IPS-20b (cell line): Measurements from ENCODE around the gene NAALADL1.

Source experiments
- H3K27ac ChIP-seq: one replicate; pipeline ENCODE4 v1.5.1; 2013; ENCODE audit warnings: low read length
- H3K27me3 ChIP-seq: 2 replicates; pipeline ENCODE4 v1.6.1; 2013; ENCODE audit warnings: mild to moderate bottlenecking, low read length, inconsistent platforms; ENCODE audit not compliant: insufficient read depth
- H3K36me3 ChIP-seq: 2 replicates; pipeline ENCODE4 v1.6.1; 2013; ENCODE audit warnings: low read depth, mild to moderate bottlenecking, inconsistent platforms, low read length, moderate library complexity; ENCODE audit not compliant: insufficient read depth
- H3K4me1 ChIP-seq: 2 replicates; pipeline ENCODE4 v1.6.1; 2013; ENCODE audit warnings: mild to moderate bottlenecking, control low read depth, inconsistent platforms, low read length, moderate library complexity; ENCODE audit not compliant: insufficient read depth
- H3K4me3 ChIP-seq: 2 replicates; pipeline ENCODE4 v1.5.1; 2013; ENCODE audit warnings: mild to moderate bottlenecking, low read length, inconsistent platforms
- H3K9ac ChIP-seq: 2 replicates; pipeline ENCODE4 v1.6.1; 2013; ENCODE audit warnings: low read depth, mild to moderate bottlenecking, inconsistent platforms, low read length, moderate library complexity
- H3K9me3 ChIP-seq: 2 replicates; pipeline ENCODE4 v1.6.1; 2013; ENCODE audit warnings: mild to moderate bottlenecking, low read depth, low read length, inconsistent platforms; ENCODE audit not compliant: insufficient read depth

The NAALADL1 gene, protein sequence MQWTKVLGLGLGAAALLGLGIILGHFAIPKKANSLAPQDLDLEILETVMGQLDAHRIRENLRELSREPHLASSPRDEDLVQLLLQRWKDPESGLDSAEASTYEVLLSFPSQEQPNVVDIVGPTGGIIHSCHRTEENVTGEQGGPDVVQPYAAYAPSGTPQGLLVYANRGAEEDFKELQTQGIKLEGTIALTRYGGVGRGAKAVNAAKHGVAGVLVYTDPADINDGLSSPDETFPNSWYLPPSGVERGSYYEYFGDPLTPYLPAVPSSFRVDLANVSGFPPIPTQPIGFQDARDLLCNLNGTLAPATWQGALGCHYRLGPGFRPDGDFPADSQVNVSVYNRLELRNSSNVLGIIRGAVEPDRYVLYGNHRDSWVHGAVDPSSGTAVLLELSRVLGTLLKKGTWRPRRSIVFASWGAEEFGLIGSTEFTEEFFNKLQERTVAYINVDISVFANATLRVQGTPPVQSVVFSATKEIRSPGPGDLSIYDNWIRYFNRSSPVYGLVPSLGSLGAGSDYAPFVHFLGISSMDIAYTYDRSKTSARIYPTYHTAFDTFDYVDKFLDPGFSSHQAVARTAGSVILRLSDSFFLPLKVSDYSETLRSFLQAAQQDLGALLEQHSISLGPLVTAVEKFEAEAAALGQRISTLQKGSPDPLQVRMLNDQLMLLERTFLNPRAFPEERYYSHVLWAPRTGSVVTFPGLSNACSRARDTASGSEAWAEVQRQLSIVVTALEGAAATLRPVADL

DNA sequence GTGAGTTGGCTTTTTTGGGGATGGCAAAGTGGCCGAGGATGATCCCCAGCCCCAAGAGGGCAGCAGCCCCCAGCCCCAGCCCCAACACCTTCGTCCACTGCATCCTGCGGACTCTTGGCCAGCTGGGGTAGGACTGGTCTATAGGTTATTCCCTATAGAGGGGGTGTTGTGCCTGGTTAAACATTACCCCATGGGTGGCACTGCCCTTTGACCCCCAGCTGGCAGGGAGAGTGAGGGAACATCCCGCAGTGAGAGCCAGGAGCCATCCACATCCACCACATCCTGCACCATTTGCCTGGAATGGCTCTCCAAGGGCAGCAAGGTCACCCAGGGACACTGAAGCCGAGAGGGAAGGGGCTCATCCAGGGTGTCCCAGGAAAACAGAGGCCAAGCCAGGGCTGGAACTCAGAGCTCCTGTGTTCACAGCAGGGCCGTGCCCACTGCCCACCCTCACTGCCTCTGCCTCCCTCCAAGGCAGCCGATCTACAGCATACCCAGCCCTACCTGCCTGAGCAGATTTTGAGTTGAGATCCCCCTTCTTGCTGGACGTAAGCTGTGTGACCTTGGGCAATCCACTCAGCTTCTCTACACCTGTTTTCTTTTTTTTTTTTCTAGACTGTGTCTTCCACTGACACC, at the start of gene NAALADL1:
Gene NAALADL1, minus strand, starts transcription at position 135 of the 636 bp plus-strand sequence. Its CDS starts 32 bp downstream, at position 103.
- Histone ChIP-seq H3K9ac (no peak within 1 kb of the TSS; the same call in 1 of the 2 replicates), H3K36me3 (no peaks in the 10 kb centered on the region), H3K4me1 (no peaks in the 10 kb centered on the region)

DNA sequence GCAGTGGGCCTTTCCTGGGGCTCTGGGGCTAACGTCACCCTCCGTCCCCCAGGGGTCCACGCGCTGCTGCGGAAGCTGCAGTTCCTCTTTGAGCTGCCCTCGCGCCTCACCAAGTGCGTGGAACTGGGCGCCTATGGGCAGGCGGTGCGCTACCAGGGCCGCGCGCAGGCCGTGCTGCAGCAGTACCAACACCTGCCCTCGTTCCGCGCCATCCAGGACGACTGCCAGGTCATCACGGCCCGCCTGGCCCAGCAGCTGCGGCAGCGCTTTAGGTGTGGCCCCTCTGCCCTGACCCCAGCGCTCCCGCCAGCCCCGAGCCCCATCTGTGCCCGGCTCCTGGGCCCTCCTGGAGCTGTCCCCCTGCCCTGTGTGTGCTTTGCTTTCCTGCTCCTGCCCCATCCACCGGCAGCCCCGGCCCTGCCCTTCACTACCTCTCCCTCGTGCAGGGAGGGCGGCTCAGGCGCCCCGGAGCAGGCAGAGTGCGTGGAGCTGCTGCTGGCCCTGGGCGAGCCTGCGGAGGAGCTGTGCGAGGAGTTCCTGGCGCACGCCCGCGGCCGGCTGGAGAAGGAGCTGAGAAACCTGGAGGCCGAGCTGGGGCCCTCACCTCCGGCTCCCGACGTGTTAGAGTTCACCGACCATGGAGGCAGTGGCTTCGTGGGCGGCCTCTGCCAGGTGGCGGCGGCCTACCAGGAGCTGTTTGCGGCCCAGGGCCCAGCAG, 49.6 kb upstream of the NAALADL1 start:
- Histone ChIP-seq H3K4me1 (no peaks in the 10 kb centered on the region), H3K9ac (no peak overlapping the region), H3K27me3 (no peaks in the 10 kb centered on the region), H3K36me3 (peaks cover 22% of the 10 kb centered on the region), H3K4me3 (no peak overlapping the region), H3K9me3 (no peaks in the 10 kb centered on the region), H3K27ac (no peak overlapping the region)

More for the DNA sequence above, at the start of gene NAALADL1:
- Histone ChIP-seq H3K9me3 (no peaks in the 10 kb centered on the region), H3K27me3 (no peaks in the 10 kb centered on the region), H3K27ac (no peak within 1 kb of the TSS), H3K4me3 (no peak within 1 kb of the TSS)

DNA sequence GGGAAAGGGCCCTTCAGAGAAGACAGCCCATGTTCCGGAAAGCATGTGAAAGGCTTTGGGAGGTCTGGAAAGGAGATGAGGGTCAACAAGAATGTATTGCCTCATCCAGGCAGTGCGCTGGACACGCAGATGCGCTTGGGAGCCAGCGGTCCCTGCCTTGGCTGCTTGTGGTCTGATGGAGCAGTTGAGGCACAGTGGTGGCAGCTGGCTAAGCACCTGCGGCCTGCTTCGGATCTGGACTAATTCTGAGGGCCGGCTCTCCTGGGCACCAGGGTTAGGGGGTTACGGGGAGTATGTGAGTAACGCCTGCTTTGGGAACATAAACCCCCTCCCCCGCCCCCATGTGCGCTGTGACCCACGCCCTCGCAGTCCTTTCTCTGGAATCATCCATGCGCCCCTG, 48.7 kb upstream of the NAALADL1 start:
- Histone ChIP-seq H3K27ac (no peak overlapping the region), H3K9ac (no peak overlapping the region)

DNA sequence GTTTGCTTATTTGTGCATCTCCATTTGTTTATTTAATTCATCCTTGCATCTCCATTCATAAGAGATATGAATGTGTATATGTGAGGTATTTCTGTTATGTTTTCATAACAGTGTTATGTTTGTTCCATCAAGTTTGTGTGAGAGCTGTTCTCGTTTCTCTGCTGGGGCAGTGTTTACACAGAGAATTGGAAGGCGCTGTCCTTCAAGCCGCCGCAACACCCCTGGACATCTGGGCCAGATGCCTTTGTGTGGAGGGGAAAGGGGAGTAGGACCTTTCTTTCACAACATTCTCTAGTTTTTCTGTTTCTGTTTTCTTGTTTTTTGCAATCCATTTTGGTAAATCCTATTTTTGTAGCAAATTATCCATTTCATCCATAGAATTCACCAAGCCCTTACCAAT, 46.3 kb upstream of the NAALADL1 start:
- no peak overlapping the region for H3K27ac ChIP-seq
- no peak overlapping the region for H3K4me3 ChIP-seq
- no peaks in the 10 kb centered on the region for H3K4me1 ChIP-seq
- H3K9ac ChIP-seq, result no peak overlapping the region
- H3K9me3 ChIP-seq, result no peaks in the 10 kb centered on the region
- peaks cover 23% of the 10 kb centered on the region for H3K36me3 ChIP-seq
- no peaks in the 10 kb centered on the region for H3K27me3 ChIP-seq

More for the DNA sequence above, 48.7 kb upstream of the NAALADL1 start:
- no peaks in the 10 kb centered on the region for H3K9me3 ChIP-seq
- H3K4me3 ChIP-seq, result no peak overlapping the region
- peaks cover 23% of the 10 kb centered on the region for H3K36me3 ChIP-seq
- no peaks in the 10 kb centered on the region for H3K27me3 ChIP-seq
- no peaks in the 10 kb centered on the region for H3K4me1 ChIP-seq

DNA sequence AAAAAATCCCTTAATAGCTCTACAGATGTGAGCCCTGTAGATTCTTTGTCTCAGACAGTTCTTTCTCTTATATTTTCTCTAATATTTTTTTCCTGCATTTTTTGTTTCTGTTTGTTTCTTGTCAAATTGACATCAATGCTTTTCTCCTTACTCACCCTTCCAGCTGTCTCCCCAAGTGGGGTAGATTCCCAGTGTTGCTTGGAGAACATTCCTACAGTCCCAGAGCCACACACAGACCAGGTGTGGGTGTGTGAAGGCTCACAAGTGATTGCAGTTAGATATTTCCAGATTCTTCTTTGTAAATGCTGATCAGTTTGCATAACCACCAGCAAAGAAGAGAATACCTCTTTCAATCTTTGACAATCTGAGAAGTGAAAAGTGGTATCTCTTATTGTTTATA, 45.1 kb upstream of the NAALADL1 start:
- Histone ChIP-seq H3K27me3 (no peaks in the 10 kb centered on the region), H3K4me3 (no peak overlapping the region), H3K9me3 (no peaks in the 10 kb centered on the region), H3K9ac (no peak overlapping the region), H3K36me3 (peaks cover 24% of the 10 kb centered on the region), H3K27ac (no peak overlapping the region), H3K4me1 (no peaks in the 10 kb centered on the region)

DNA sequence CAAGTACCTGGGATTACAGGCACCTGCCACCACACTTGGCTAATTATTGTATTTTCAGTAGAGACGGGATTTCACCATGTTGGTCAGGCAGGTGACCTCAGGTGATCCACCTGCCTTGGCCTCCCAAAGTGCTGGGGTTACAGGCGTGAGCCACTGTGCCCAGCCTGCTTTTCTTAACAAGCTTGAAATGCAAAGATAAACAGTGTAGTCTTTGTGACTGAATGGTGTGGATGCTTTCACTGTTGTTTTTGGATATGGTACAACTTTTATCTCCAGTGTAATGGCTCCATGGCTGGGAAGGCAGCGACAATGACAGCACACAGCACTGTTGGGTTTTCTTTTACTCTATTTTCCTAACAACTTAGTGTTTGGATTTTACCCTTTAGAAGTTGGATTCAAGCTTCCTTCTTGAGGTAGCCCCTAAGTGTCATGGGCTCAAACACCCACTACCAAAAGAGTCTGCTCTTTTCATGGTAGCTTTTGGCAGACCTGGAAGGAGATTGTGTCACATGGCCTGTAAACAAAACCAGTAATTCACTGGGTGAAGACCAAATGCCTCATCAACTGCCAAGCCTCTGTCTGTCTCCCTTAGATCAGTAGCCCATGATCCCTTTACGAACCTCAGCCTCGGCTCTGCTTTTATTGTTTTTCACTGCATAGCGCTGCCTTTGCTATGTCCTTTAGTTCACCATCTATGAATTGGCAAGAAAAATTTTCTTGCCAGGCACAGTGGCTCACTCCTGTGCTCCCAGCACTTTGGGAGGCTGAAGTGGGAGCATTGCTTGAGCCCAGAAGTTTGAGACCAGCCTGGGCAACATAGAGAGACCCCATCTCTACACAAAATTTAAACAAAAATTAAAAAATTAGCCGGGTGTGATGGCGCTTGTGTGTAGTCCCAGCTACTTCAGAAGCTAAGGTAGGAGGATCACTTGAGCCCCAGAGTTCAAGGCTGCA, 44.1 kb upstream of the NAALADL1 start:
- Histone ChIP-seq H3K36me3 (peaks cover 30% of the 10 kb centered on the region), H3K9ac (no peak overlapping the region), H3K4me3 (no peak overlapping the region), H3K9me3 (no peaks in the 10 kb centered on the region), H3K27me3 (no peaks in the 10 kb centered on the region), H3K4me1 (no peaks in the 10 kb centered on the region), H3K27ac (no peak overlapping the region)

DNA sequence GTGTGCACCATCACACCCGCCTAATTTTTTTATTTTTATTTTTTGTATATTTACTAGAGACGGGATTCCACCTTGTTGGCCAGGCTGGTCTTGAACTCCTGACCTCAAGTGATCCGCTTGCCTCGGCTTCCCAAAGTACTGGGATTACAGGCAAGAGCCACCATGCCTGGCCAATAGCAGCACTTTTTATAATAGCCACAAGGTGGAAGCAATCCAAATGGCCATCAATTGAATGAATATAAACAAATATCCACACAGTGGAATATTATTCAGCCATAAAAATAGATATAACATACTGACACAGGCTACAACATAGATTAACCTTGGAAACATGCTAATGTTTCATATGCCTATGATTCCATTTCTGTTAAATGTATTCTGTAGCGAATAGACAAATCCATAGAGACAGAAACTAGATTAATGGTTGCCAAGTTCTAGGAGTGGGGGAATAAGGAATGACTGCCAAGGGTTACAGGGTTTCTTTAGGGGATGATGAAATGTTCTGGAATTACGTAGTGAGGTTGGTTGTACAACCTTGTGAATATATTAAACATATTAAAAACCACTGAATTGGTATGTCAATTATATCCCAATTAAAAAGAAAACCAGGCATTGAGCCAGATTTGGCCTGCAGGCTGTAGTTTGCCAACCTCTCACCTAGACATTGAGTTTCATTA, 42.5 kb upstream of the NAALADL1 start:
- H3K36me3 ChIP-seq, result peaks cover 27% of the 10 kb centered on the region
- no peak overlapping the region for H3K9ac ChIP-seq
- no peak overlapping the region for H3K4me3 ChIP-seq
- H3K9me3 ChIP-seq, result no peaks in the 10 kb centered on the region
- no peaks in the 10 kb centered on the region for H3K27me3 ChIP-seq
- H3K4me1 ChIP-seq, result 0 out of 2 replicates have a peak, but pooled peaks cover 4% of the 10 kb centered on the region
- no peak overlapping the region for H3K27ac ChIP-seq

DNA sequence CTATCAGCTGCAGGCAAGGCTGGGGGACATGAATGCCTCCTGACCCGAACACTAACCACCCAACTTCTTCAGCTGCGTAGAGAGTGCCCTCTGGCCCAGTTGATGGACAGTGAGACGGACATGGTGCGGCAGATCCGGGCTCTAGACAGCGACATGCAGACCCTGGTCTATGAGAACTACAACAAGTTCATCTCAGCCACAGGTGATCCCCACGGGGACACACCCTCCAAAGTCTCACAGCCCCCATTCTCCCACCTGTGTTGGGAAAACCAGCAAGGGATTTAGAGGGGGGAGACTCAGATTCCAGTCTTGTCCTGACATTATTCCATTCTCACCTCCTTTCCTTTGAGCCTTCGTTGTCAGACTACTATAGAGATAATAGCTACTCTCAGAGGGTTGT, 38.6 kb upstream of the NAALADL1 start:
- Histone ChIP-seq H3K4me1 (0 out of 2 replicates have a peak, but pooled peaks cover 4% of the 10 kb centered on the region), H3K9me3 (no peaks in the 10 kb centered on the region), H3K4me3 (peak overlapping the region; percentile 81), H3K27me3 (no peaks in the 10 kb centered on the region), H3K27ac (no peak overlapping the region), H3K36me3 (peaks cover 17% of the 10 kb centered on the region), H3K9ac (no peak overlapping the region; the same call in 1 of the 2 replicates)

DNA sequence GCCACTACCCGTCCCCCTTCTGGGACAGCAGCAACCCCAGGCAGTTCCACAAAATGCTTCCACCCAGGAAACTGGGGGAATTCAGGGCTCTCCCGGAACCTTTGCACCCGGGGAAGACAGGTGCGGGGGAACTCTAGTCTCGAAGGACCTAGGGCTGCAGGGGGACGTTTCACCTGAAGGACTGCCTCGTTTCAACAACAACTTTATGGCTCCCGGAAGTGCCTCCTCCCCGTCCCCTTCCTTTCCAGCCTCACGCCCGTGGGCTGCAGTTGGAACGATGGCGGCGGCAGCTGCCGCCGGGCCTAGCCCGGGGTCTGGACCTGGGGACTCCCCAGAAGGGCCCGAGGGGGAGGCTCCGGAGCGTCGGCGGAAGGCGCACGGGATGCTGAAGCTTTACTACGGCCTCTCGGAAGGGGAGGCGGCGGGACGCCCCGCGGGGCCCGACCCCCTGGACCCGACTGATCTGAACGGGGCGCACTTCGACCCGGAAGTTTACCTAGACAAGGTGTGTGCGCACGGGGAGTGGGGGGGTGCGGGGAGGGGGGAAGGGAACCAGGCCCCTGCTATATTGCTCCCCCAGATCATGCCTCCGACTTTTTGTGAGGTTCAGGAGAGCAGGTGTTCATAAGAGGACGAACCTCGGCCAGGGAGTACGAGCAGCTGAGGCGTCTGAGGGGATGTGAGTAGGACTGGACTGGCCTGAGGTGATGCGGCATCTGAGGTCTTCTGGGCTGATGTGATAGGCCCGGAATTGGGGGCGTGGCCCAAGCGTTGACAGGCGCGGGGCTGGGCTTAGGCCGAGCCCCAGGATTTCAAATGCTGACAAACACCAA, 37.8 kb upstream of the NAALADL1 start, which contains the start of gene VPS51:
Gene VPS51, plus strand, starts transcription at position 241 of the 833 bp plus-strand sequence. Its CDS starts 37 bp downstream, at position 278.
- no peaks in the 10 kb centered on the region for H3K9me3 ChIP-seq
- peaks cover 17% of the 10 kb centered on the region for H3K36me3 ChIP-seq
- H3K27ac ChIP-seq, result no peak within 1 kb of the TSS
- H3K27me3 ChIP-seq, result no peaks in the 10 kb centered on the region
- 0 out of 2 replicates have a peak, but pooled peaks cover 4% of the 10 kb centered on the region for H3K4me1 ChIP-seq
- peak within 1 kb of the TSS; percentile 73 for H3K9ac ChIP-seq
- H3K4me3 ChIP-seq, result peak within 1 kb of the TSS; percentile 81
